Kasumi-1 (cell line): ENCODE results near the gene RBMX.
A peak's percentile ranks its signal among the peaks of the same experiment; 100 is the strongest.

Experiments used
- DNase-seq, 2 experiments: peaks; one replicate each; lab custom pipeline; 2025; lab: John Stamatoyannopoulos, UW

The RBMX gene

DNA sequence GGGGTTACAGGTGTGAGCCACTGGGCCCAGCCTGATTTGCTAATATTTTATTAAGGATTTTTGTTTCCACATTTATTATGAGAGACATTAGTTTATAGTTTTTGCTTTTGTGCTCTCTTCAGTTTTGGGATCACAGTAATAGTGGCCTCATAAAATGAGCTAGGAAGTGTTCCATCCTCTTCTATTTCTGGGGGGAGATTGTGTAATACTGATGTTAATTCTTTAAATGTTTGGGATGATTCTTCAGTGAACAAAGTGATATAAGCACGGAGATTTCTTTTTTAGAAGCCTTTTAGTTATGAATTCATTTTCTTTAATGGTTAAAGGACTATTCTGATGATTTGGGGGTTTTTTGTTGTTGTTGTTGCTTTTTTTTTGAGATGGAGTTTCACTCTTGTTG is 41.3 kb downstream of the RBMX start:
- DNase-seq, result no peak

- no peak for DNase-seq
These were observed 44.8 kb downstream of the RBMX start for GRCh38 chrX:136835761-136836160.

DNA sequence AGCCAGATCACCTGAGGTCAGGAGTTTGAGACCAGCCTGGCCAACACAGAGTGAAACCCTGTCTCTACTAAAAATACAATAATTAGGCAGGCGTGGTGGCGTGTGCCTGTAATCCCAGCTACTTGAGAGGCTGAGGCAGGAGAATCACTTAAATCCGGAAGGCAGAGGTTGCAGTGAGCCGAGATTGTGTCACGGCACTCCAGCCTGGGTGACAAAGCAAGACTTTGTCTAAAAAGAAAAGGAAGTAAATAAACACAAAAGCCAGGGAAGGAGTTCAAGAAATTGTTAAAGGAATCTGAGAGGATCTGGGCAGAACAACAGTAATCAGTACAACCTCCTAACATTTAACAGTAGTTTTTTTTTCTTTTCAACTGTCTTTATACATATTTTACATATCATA is 51.1 kb downstream of the RBMX start:
- no peak for DNase-seq

DNA sequence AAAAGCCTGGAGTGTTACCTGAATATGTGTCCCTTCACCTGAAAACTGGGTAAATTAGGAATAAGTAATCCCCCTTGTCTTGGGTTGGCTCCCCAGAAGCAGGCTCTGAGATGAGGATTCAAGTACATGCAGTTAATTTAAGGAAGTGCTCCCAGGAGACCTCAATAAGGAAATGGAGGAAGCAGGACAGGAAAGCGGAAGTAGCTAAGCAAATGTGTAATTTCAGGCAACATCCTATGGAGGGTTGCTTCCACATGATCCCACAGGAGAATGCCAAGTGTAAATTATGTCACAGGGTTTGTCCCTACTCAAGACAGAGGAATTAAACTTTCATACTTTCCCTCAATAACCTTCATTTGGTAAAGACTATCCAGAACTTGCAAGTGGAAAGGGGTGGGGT is 51.7 kb downstream of the RBMX start:
- DNase-seq, result peak; percentile 55

GRCh38 chrX:136827026-136827425 is 53.5 kb downstream of the RBMX start:
- no peak for DNase-seq

- no peak for DNase-seq
These were observed 54.8 kb downstream of the RBMX start for GRCh38 chrX:136825771-136826170.
